Breast epithelium (tissue), 4 donors: ENCODE data around the gene HM13. TPM values are rescaled to one million over a fixed set of nuclear protein-coding genes. Genes with fewer than 3 reads are reported as not detected.
"Not testable (repeated sequence)": the region's sequence is repeated elsewhere in the genome, so short reads cannot be mapped to it uniquely, and the experiment has no call there.

Experiments used
- DNase-seq, 2 donors: peaks; one replicate each; pipeline ENCODE4 v3.0.0-alpha.2; 2019; ENCODE audit warnings: low spot score in 2 of 2
- H3K27ac ChIP-seq, 2 donors: fragments of 200-600 bp; sonication (generic) in 1 of 2; one replicate each; pipeline ENCODE4 v1.5.1; 2016 to 2019; ENCODE audit warnings: mild to moderate bottlenecking in 1 of 2
- H3K27me3 ChIP-seq, 2 donors: fragments of 200-600 bp; sonication (generic) in 1 of 2; one replicate each; pipeline versions ENCODE4 v1.5.1 to v1.6.0; 2017 to 2019; ENCODE audit warnings: control low read depth in 1 of 2, mild to moderate bottlenecking in 1 of 2
- H3K36me3 ChIP-seq: fragments of 200-600 bp; one replicate; pipeline ENCODE4 v1.5.1; 2019
- H3K4me1 ChIP-seq, 2 donors: fragments of 200-600 bp; sonication (generic); one replicate each; pipeline ENCODE4 v1.5.1; 2016 to 2019; ENCODE audit warnings: control low read depth in 1 of 2
- H3K4me3 ChIP-seq, 3 donors: fragments of 200-600 bp; sonication (generic); 1 replicate in 2 of 3; 2 replicates in 1 of 3; pipeline ENCODE4 v1.5.1; 2016 to 2019; ENCODE audit warnings: mild to moderate bottlenecking in 3 of 3, moderate library complexity in 2 of 3
- H3K9me3 ChIP-seq, 2 donors: fragments of 200-600 bp; sonication (generic) in 1 of 2; one replicate each; pipeline ENCODE4 v1.5.1; 2016 to 2019; ENCODE audit warnings: control low read depth in 1 of 2
- POLR2A ChIP-seq: fragments of 450-650 bp; IDR thresholded peaks from one replicate; pipeline ENCODE4 v1.6.1; 2016; ENCODE audit warnings: antibody characterized with exemption, mild to moderate bottlenecking, moderate library complexity
- POLR2AphosphoS5 ChIP-seq, 3 donors: sonication (generic); formaldehyde crosslinking; IDR thresholded peaks; one replicate each; pipeline ENCODE4 v1.6.1; 2017; ENCODE audit warnings: antibody characterized with exemption in 3 of 3
- intact Hi-C: fragments of 100-400 bp; cut with DNase I; formaldehyde crosslinking; loops from one replicate; pipeline ENCODE4 v1.15.1; 2023; ENCODE audit warnings: low total_unique reads
- total RNA-seq, 3 donors: library from RNA; depleted of rRNA; stranded (reverse); fragments of >200 nt; gene quantifications; one replicate each; pipeline ENCODE4 v1.1.0, GENCODE V29; 2016
- TF ChIP-seq, protein P1 (sequence below), 3 donors: fragments of 450-650 bp; IDR thresholded peaks; one replicate each; pipeline ENCODE4 v1.5.1; 2016 to 2017; ENCODE audit warnings: antibody characterized with exemption in 3 of 3, mild to moderate bottlenecking in 3 of 3, moderate library complexity in 3 of 3

HM13 gene
- total RNA-seq, 3 donors from 2014 or later = 44.2 to 73.7 (median 53.1) TPM

DNA sequence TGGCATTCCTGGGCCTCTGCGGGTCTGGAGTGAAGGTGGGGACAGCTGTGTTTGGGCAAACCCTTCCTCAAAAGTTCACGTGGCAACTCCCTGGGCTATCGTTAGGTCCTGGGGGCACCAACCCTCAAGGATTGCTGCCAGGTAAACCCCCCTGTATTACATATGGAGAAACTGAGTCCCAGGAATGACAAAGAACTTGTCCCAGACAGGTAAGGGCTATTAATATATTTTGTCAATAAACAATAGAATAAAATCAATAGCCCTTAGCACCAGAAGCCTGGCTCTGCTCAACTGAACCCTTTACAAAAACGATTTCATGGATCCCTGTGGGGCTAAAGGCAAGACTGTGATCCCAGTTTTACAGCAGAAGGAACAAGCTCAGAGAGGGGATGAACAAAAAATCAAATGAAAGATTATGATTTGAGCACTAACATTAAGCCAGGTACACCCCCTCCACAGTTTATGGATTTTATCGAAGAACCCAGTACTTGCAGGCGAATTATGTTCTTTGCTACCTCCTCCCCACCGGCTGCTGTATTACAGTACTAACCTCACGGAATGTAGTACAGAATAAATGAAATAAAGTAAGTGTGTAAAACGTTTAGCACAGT lies 93.5 kb downstream of the HM13 start:
- Histone ChIP-seq H3K27me3 (no peaks in the 10 kb centered on the region), H3K4me1 (peaks cover 5 to 20% of the 10 kb centered on the region in 2 donors), H3K4me3 (peak overlapping the region; percentile 73 to 91 (median 73)), H3K9me3 (no peaks in the 10 kb centered on the region), H3K36me3 (no peaks in the 10 kb centered on the region), H3K27ac (peak overlapping the region; percentile 40 to 50)
- no peak for DNase-seq
- TF ChIP-seq POLR2A = no peak
- TF ChIP-seq, protein P1, sequence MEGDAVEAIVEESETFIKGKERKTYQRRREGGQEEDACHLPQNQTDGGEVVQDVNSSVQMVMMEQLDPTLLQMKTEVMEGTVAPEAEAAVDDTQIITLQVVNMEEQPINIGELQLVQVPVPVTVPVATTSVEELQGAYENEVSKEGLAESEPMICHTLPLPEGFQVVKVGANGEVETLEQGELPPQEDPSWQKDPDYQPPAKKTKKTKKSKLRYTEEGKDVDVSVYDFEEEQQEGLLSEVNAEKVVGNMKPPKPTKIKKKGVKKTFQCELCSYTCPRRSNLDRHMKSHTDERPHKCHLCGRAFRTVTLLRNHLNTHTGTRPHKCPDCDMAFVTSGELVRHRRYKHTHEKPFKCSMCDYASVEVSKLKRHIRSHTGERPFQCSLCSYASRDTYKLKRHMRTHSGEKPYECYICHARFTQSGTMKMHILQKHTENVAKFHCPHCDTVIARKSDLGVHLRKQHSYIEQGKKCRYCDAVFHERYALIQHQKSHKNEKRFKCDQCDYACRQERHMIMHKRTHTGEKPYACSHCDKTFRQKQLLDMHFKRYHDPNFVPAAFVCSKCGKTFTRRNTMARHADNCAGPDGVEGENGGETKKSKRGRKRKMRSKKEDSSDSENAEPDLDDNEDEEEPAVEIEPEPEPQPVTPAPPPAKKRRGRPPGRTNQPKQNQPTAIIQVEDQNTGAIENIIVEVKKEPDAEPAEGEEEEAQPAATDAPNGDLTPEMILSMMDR (IDR thresholded peaks at IDR 0.05) = no peak
- no peak for TF ChIP-seq POLR2AphosphoS5 (IDR thresholded peaks at IDR 0.05)
- intact Hi-C loops = loop anchor here (5.0 kb wide), 1 partner anchor 35 kb away; no protein-coding TSS in a partner anchor

DNA sequence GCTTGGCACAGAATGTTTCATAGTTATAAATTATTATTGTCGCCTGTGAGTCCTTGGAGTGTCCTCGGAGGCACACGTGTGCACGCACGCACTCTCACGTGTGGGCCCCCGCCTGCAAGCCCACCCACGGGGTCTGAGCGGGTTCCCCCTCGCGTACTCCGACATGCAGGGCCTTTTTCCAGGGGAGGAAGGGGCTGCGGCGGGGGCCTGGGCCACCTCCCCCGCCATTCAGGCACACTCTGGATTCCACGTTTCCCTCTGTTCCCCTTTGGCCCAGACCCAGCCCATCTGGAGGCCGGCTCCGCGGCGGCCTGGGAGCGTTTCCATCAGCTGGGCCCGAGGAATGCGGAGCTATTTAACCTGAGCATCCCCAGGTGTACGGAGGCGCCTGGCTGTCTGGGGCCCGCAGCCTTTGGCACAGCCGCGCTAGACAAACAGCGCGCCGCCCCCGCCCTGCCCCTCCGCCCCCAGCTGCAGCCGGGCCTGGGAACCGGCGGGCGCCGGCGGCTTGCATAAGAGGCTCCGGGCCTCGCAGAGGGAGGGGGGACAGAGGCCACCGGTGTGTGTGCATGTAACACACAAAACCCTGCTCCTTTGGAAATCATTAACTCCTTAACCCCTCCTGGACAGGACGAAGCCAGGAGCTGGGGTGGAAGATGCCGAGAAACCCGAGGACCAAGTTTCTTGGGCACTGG lies 94.2 kb downstream of the HM13 start:
- Histone ChIP-seq H3K9me3 (no peaks in the 10 kb centered on the region), H3K4me1 (peaks cover 5 to 20% of the 10 kb centered on the region in 2 donors), H3K4me3 (peak overlapping the region; percentile 73 to 91 (median 73)), H3K27me3 (no peaks in the 10 kb centered on the region), H3K36me3 (no peaks in the 10 kb centered on the region), H3K27ac (peak overlapping the region; percentile 40 to 50)
- DNase-seq = peak; percentile 71 to 77
- TF ChIP-seq, protein P1 (IDR thresholded peaks at IDR 0.05) = no peak
- TF ChIP-seq POLR2AphosphoS5 (IDR thresholded peaks at IDR 0.05) = peak; percentile 55 to 72 (median 64)
- intact Hi-C loops = loop anchor here (5.0 kb wide), 1 partner anchor 36 kb away; no protein-coding TSS in a partner anchor

DNA sequence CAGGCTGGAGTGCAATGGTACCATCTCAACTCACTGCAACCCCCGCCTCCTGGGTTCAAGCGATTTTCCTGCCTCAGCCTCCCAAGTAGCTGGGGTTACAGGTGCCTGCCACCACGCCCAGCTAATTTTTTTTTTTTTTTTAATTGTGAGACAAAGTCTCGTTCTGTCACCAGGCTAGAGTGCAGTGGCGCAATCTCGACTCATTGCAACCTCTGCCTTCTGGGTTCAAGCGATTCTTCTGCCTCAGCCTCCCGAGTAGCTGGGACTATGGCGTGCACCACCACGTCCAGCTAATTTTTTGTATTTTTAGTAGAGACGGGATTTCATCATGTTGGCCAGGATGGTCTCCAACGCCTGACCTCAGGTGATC lies 98.0 kb downstream of the HM13 start:
- DNase-seq, H3K27me3 ChIP-seq, intact Hi-C loops, H3K36me3 ChIP-seq, H3K4me3 ChIP-seq, H3K9me3 ChIP-seq, H3K27ac ChIP-seq: not testable (repeated sequence)
- peaks cover 0 to 14% of the 10 kb centered on the region in 2 donors for H3K4me1 ChIP-seq

DNA sequence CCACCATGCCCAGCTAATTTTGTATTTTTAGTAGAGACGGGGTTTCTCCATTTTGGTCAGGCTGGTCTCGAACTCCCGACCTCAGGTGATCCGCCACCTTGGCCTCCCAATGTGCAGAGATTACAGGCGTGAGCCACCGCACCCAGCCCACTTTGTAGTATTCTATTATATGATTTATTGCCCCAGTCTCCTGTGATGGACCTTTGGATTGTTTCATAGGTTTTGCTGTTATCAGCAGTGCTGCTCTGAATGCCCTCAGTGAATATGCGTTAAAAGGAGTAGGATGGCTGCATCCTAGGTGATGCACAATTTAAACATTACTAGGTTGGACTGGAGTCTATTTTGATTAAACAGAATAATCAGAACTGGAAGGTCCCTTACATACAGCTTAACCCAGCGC lies 101.2 kb downstream of the HM13 start:
- intact Hi-C loops = no loop called here

DNA sequence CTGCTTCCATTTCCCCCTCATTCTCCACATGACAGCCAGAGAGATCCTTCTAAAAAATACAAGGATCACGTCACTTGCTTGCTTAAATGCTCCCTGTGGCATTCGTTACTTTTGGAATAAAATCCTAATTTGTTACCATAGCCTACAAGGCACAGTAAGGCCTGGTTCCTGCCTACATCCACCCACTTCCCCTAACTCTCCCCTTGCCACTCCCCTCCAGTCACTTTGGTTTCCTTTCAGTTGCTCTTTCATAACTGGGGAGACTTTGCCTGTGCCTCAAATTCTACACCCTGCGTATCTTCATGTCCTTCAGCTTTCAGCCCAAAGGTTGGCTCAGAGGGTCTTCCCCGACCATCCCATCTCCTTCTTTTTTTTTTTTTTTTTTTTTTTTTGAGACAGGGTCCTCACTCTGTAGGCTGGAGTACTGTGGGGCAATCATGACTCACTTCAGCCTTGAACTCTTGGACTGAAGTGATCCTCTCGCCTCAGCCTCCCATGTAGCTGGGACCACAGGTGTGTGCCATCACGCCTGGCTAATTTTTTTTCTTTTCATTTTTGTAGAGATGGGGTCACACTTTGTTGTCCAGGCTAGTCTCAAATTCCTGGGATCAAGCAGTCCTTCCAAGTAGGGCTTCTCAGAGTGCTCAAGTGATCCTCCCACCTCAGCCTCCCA lies 103.3 kb downstream of the HM13 start:
- H3K4me1 ChIP-seq = no peaks in the 10 kb centered on the region
- no peak overlapping the region for H3K4me3 ChIP-seq
- H3K36me3 ChIP-seq = no peaks in the 10 kb centered on the region
- no peaks in the 10 kb centered on the region for H3K9me3 ChIP-seq
- intact Hi-C loops = no loop called here
- DNase-seq = no peak
- H3K27ac ChIP-seq = no peak overlapping the region
- H3K27me3 ChIP-seq = no peaks in the 10 kb centered on the region
- no peak for TF ChIP-seq POLR2AphosphoS5 (IDR thresholded peaks at IDR 0.05)
- no peak for TF ChIP-seq POLR2A
- TF ChIP-seq, protein P1 (IDR thresholded peaks at IDR 0.05) = no peak

More for the DNA sequence above, 101.2 kb downstream of the HM13 start:
- no peak overlapping the region for H3K27ac ChIP-seq
- no peaks in the 10 kb centered on the region for H3K27me3 ChIP-seq
- H3K4me1 ChIP-seq = no peaks in the 10 kb centered on the region
- TF ChIP-seq POLR2AphosphoS5 (IDR thresholded peaks at IDR 0.05) (no peak), POLR2A (no peak)
- TF ChIP-seq, protein P1 (IDR thresholded peaks at IDR 0.05) = no peak
- DNase-seq = no peak
- no peaks in the 10 kb centered on the region for H3K36me3 ChIP-seq
- H3K9me3 ChIP-seq = no peaks in the 10 kb centered on the region
- H3K4me3 ChIP-seq = no peak overlapping the region

Other genes with a start within 250 kb of the HM13 start
- not detected for gene DEFB116, start 205.9 kb upstream of the HM13 start, total RNA-seq
- not detected for gene DEFB118, start 145.8 kb upstream of the HM13 start, total RNA-seq
- not detected for gene DEFB119, start 123.9 kb upstream of the HM13 start, total RNA-seq
- gene DEFB121, start 108.2 kb upstream of the HM13 start, total RNA-seq = not detected
- not detected for gene DEFB123, start 73.8 kb upstream of the HM13 start, total RNA-seq
- not detected for gene DEFB124, start 39.3 kb upstream of the HM13 start, total RNA-seq
- 1 to 10 TPM; 3.2 to 3.9 (median 3.4) TPM for gene REM1, start 39.2 kb upstream of the HM13 start, total RNA-seq
- 100 to 1,000 TPM; 156 to 407 (median 270) TPM for gene ID1, start 90.8 kb downstream of the HM13 start, total RNA-seq
- gene COX4I2, start 123.5 kb downstream of the HM13 start, total RNA-seq = 1 to 10 TPM in 1 of 3 donors, not detected in 2; 5.3 TPM
- 100 to 1,000 TPM in 2 of 3 donors, 10 to 100 TPM in 1; 95.1 to 124 (median 117) TPM for gene BCL2L1, start 208.4 kb downstream of the HM13 start, total RNA-seq
- 1 to 10 TPM in 1 of 3 donors, under 1 TPM in 2; 0.33 to 3.8 (median 0.73) TPM for gene TPX2, start 224.8 kb downstream of the HM13 start, total RNA-seq